PC-9 (cell line): ENCODE data around the gene GLP2R.

ENCODE experiments used
- EZH2 ChIP-seq: fragments of 200-600 bp; sonication (generic); IDR thresholded peaks from 2 replicates; pipeline ENCODE4 v1.8.0; 2017; ENCODE audit warnings: antibody characterized with exemption, low read depth
- TF ChIP-seq, protein P1 (sequence below): fragments of 200-600 bp; sonication (generic); conservative IDR thresholded peaks from 2 replicates; pipeline ENCODE4 v1.6.1; 2017; ENCODE audit warnings: mixed run types, antibody characterized with exemption, mild to moderate bottlenecking, moderate library complexity

DNA sequence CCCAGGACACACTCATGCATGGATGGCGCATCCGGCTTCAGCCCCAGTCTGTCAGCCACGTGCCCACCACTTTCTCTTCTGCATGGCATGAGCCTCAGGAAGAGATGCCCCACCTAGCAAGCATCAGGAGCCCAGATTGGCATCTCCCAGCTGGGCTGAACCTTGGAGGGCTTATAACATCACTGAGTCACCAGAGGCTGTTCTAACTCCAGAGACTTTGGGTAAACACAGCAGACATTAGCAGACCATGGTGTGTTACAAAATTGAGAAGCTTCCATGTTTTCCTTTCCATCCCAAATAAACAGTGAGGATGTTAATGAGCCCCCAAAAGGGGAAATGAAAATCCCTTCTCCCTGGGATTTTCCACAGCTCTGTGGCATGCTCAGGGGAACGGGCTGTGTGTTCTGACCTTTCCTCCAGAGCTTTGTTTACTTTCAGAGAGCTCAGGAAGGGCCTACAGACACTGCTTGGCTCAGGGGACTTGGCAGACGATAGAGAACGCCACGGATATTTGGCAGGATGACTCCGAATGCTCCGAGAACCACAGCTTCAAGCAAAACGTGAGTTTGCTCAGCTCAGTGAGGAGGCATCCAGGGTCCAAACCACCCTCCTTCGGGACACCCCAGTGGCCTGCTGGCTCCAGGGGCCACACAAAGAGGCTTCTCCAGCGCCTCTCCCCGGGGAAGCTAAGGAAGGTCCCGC is 16.5 kb downstream of the GLP2R start:
- TF ChIP-seq, protein P1, sequence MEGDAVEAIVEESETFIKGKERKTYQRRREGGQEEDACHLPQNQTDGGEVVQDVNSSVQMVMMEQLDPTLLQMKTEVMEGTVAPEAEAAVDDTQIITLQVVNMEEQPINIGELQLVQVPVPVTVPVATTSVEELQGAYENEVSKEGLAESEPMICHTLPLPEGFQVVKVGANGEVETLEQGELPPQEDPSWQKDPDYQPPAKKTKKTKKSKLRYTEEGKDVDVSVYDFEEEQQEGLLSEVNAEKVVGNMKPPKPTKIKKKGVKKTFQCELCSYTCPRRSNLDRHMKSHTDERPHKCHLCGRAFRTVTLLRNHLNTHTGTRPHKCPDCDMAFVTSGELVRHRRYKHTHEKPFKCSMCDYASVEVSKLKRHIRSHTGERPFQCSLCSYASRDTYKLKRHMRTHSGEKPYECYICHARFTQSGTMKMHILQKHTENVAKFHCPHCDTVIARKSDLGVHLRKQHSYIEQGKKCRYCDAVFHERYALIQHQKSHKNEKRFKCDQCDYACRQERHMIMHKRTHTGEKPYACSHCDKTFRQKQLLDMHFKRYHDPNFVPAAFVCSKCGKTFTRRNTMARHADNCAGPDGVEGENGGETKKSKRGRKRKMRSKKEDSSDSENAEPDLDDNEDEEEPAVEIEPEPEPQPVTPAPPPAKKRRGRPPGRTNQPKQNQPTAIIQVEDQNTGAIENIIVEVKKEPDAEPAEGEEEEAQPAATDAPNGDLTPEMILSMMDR = no peak
- TF ChIP-seq EZH2 = no peak
